Vein endothelial cell (primary cell): ENCODE measurements around the gene CYP1A2. TPM values are rescaled to one million over a fixed set of nuclear protein-coding genes. Genes with fewer than 3 reads are reported as not detected.

Source experiments
- small RNA-seq: library from RNA; depleted of rRNA; stranded (forward); fragments of <200 nt; gene quantifications from one replicate; pipeline ENCODE3, GENCODE V24; 2012
- total RNA-seq: library from RNA; depleted of rRNA; stranded (reverse); fragments of >200 nt; gene quantifications from 2 replicates; pipeline ENCODE4 v1.2.3, GENCODE V29; 2012

CYP1A2 gene
- not detected in 2 replicates for total RNA-seq

DNA sequence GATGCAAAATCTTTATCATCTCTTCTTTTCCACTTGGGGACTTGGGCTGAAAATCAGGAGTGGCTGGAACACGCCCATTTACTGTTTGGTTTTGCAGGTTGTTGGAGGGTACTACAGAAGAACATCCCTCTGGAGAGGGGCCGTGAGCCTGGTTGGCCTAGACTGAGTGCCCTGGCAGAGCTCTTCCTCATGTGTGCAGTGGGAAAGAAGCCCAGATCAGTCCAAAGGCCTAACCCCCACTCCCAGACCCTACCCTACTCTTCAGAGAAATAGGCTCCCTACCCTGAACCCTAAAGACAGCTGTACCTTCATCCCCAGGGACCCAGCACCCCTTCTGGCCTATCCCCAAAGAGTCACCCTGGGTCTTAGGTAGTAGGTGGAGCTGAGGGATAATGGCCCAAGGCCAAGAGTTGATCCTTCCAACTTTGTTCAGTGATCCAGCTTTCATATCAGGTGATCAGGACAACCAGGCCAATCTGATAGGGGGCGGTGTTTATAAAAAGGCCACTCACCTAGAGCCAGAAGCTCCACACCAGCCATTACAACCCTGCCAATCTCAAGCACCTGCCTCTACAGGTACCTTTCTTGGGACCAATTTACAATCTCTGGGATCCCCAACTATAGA, at the start of gene CYP1A2:
CYP1A2 (plus strand) TSS at position 524 of the 625 bp plus-strand sequence. CDS start 894 bp downstream, outside the sequence.

GRCh38 chr15:74725225-74725774, 23.3 kb upstream of the CYP1A2 start, which contains the start of gene CYP1A1:
TSS of gene CYP1A1 (minus strand) at chr15:74725528. CDS start at chr15:74723097, 2,431 bp downstream.

GRCh38 chr15:74781431-74782258, 33.0 kb downstream of the CYP1A2 start, which contains the start of gene CSK:
TSS of gene CSK (plus strand) at chr15:74782080. CDS start at chr15:74798298, 16,218 bp downstream.

Small RNA genes lying within 50 kb of the gene (small RNA-seq; reads per million reads assigned to genes)
- gene MIR4513: not detected

Other genes starting within 250 kb of the CYP1A2 start
- gene ARID3B, start 207.6 kb upstream of the CYP1A2 start, total RNA-seq: 4.7 and 4.9 TPM in 2 replicates
- gene CLK3, start 133.0 kb upstream of the CYP1A2 start, total RNA-seq: 43.8 and 90.9 TPM in 2 replicates
- 14.1 and 17.6 TPM in 2 replicates for gene EDC3, start 52.8 kb upstream of the CYP1A2 start, total RNA-seq
- 9.1 and 10.5 TPM in 2 replicates for gene CYP1A1, start 23.3 kb upstream of the CYP1A2 start, total RNA-seq
- 51.4 and 60.1 TPM in 2 replicates for gene CSK, start 33.2 kb downstream of the CYP1A2 start, total RNA-seq
- gene LMAN1L, start 64.0 kb downstream of the CYP1A2 start, total RNA-seq: not detected in 2 replicates
- not detected in 2 replicates for gene CPLX3, start 77.8 kb downstream of the CYP1A2 start, total RNA-seq
- gene ULK3, start 94.3 kb downstream of the CYP1A2 start, total RNA-seq: 36.6 and 40.5 TPM in 2 replicates
- 37.0 and 37.2 TPM in 2 replicates for gene SCAMP2, start 124.5 kb downstream of the CYP1A2 start, total RNA-seq
- gene MPI, start 141.2 kb downstream of the CYP1A2 start, total RNA-seq: 49.1 and 54.9 TPM in 2 replicates
- gene FAM219B, start 158.0 kb downstream of the CYP1A2 start, total RNA-seq: 45.1 and 47.2 TPM in 2 replicates
- gene COX5A, start 189.2 kb downstream of the CYP1A2 start, total RNA-seq: 64.3 and 68.1 TPM in 2 replicates
- 18.3 and 23.2 TPM in 2 replicates for gene RPP25, start 207.9 kb downstream of the CYP1A2 start, total RNA-seq
- 10.8 and 11.1 TPM in 2 replicates for gene SCAMP5, start 246.7 kb downstream of the CYP1A2 start, total RNA-seq